Measurements from ENCODE around the gene ETNK2. TPM values are rescaled to one million over a fixed set of nuclear protein-coding genes. Genes with fewer than 3 reads are reported as not detected.
A peak's percentile ranks its signal among the peaks of the same experiment; 100 is the strongest.

The ETNK2 gene
- total RNA-seq, 1 experiment from 2014 or later: 9.7 TPM

- DNase-seq (ENCODE audit: low read depth): no peak
Observed at GRCh38 chr1:204149107-204149506, 2.7 kb downstream of the ETNK2 start.

GRCh38 chr1:204147406-204148383 is 4.1 kb downstream of the ETNK2 start:
- no peak for DNase-seq (ENCODE audit: low read depth)

- DNase-seq (ENCODE audit: low read depth): no peak
Observed at GRCh38 chr1:204146965-204147364, 4.9 kb downstream of the ETNK2 start.

DNA sequence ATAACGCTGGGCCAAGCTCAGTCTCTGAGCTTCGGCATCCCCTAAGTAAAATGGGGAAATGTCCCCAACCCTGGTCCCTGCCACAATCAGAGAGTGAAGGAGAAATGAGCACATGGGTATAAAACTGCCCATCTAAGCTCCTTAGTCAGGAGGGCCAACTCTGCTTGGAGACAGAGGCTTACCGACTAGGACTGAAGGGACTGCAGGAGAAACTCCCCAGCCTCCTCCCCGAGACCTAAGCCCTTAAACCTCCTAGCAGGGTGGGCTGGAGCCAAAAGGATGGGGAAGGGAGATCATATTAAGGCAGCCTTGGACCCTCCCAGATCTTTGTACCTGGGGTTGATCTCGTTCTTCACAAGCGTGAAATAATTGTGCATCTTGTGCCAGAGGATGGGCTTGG is 5.5 kb downstream of the ETNK2 start:
- DNase-seq (ENCODE audit: low read depth): no peak

GRCh38 chr1:204145033-204145504 is 6.8 kb downstream of the ETNK2 start:
- DNase-seq (ENCODE audit: low read depth): no peak

DNA sequence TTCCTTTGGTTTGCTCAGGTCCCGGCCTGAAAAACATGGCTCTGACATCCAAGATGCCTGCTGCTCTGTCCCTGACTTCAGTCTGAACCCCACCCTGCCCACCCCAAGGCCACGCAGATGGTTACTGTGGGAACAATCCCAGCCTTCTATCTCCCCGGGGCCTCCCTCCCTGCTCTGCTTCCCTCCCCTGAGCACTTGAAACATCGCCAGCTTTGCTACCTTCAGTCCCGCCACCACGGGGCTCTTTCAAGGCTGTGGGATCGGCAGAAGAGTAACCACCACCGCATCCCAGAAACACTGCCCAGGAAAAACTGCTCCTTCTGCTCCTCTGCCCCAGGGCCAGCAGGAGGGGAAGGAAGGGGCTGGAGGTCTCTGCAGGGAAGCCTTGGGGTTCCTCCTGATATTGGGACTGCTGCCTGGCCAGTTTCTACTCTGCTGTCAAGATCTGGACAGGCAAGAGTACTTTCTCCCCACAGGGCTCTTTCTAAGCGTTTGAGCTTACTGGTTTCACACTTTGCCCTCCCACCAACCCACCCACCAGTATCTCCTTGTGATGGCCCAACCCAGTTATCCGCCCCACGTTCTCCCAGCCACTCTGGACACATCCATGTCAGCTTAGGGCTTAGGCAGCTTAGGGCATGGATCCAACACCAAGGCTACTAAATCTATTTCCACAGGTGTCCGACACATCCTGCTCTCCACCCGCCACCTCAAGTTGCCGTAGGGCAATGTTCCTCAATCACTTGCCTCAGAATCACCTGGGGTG is 8.4 kb downstream of the ETNK2 start:
- DNase-seq (ENCODE audit: low read depth): no peak

- no peak for DNase-seq (ENCODE audit: low read depth)
Observed at GRCh38 chr1:204142032-204142974, 9.5 kb downstream of the ETNK2 start.

DNA sequence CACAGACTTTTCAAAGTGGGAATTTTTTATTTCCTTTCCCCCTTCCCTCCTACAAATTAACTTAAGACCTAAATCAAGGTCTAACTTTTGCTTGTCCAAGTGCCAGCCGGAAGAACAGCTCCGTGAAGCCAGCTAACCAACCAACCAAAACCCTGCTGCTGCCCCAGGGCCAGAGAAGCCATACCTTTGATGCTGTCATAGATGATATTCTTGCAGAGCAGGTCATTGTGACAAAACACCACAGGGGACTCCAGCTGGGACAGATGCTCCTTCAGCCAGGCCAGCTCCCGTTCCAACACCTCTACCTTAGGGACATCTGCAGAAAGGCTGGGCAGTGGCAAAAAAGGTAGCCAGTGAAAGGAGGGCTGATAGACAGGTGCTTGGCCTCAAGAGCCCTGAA is 10.7 kb downstream of the ETNK2 start:
- DNase-seq (ENCODE audit: low read depth): no peak

GRCh38 chr1:204139952-204140351 is 11.9 kb downstream of the ETNK2 start:
- no peak for DNase-seq (ENCODE audit: low read depth)

DNA sequence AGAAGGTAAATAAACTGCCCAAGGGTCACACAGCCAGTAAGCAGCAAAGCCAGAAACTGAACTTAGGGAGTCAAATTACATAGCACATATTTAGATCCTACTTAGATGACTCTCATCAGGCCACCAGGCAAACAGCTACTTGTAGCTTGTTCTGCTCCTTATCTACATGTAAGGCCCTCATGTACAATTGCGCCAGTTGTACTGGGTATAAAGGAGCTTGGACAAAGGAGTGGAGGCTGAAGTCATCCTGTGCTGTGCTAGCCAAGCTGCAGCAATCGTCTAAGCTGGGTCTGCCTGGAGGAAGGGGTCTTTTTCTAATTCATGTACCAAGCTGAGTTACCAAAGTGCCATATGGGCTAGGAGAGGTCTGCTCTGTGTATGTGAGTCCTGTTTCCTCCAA is 12.8 kb downstream of the ETNK2 start:
- no peak for DNase-seq (ENCODE audit: low read depth)

GRCh38 chr1:204136814-204137213 is 15.0 kb downstream of the ETNK2 start:
- no peak for DNase-seq (ENCODE audit: low read depth)

- DNase-seq (ENCODE audit: low read depth): no peak
Observed at GRCh38 chr1:204134103-204134502, 17.7 kb downstream of the ETNK2 start.

- no peak for DNase-seq (ENCODE audit: low read depth)
Observed at GRCh38 chr1:204132718-204133117, 19.1 kb downstream of the ETNK2 start.

- no peak for DNase-seq (ENCODE audit: low read depth)
Observed at GRCh38 chr1:204131978-204132377, 19.9 kb downstream of the ETNK2 start.

GRCh38 chr1:204130981-204131892 is 20.6 kb downstream of the ETNK2 start:
- DNase-seq (ENCODE audit: low read depth): peak; percentile 93

GRCh38 chr1:204130178-204130577 is 21.7 kb downstream of the ETNK2 start:
- peak; percentile 20 for DNase-seq (ENCODE audit: low read depth)

DNA sequence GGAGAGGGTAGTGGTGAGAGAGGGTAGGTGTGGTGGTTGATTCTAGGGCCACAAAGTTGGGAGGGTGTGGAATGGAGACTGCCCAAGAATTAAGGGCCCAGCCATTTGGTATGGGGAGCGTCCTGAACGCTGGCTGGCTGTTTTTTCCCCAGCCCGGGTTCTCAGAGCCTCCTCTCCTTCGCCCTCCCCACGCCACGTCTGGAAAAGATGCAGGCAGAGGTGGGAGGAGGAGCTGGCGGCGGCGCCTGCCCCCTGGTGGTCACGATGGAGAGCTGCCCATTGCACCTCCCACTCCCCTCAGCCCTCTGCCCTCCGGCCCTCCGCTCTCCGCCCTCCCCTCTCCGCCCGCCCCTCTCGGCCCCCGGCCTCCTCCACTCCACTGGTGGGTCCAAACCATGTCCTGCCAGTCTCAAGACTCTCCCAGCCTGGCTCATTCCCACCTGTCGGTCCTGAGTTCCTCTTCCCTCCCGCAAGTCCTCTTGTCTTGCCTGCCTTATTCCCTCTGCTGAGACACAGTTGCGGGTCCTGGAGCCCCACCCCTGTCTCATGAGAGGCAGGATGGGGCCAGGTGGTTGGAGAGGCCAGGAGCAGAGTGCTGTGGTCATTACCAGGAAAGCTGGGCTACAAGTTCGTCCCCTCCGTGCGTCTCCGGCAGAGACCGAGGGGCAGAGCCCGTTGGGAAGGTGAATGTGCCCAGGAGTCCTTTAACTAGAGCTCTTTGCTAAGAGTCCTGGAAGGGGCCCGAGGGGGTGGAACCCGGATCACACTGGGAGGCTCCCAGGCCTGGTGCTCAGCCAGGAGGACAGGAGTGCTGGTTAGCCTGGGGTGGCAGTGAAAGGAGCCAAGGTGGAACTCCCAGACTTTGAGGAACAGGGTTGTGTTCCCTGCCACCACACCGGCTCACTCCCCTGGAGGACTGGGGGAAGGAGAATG is 22.6 kb downstream of the ETNK2 start:
- DNase-seq (ENCODE audit: low read depth): peak; percentile 59

- DNase-seq (ENCODE audit: low read depth): no peak
Observed at GRCh38 chr1:204128464-204128963, 23.3 kb downstream of the ETNK2 start.

All from HT1080 (cell line).